IMR-90 (cell line): ENCODE measurements around the gene SLC23A2. TPM values are rescaled to one million over a fixed set of nuclear protein-coding genes. Genes with fewer than 3 reads are reported as not detected.

Source experiments
- ATAC-seq: fragments of 200-7000 bp; cut with Tn5 transposase; 2 replicates; pipeline ENCODE4 v1.9.1; 2020; ENCODE audit warnings: low read depth, mild to moderate bottlenecking, moderate library complexity
- BruUV-seq: library from RNA; stranded (reverse); fragments of 400-500 nt; replicated peaks from 2 replicates; lab custom pipeline; 2021; lab: Mats Ljungman, UMichigan
- CTCF ChIA-PET: fragments of 300-600 bp; formaldehyde crosslinking; extraction: SDS; loops from one replicate; lab custom pipeline; 2021; ENCODE audit warnings: antibody characterized with exemption; lab: Yijun Ruan, JAX
- POLR2A ChIA-PET: fragments of 300-600 bp; sonication (Branson Sonifier 250); formaldehyde crosslinking; loops from one replicate; lab custom pipeline; 2022; ENCODE audit warnings: antibody characterized with exemption; ENCODE audit not compliant: unreplicated experiment; lab: Charles Lee
- DNase-seq: peaks from one replicate; pipeline ENCODE4 v3.0.0; 2013
- H2AFZ ChIP-seq: replicated peaks from 2 replicates; pipeline ENCODE3; 2013; ENCODE audit warnings: low read length, mild to moderate bottlenecking; ENCODE audit not compliant: poor library complexity
- H2AK5ac ChIP-seq: 2 replicates; pipeline ENCODE4 v1.6.1; 2013; ENCODE audit warnings: low read depth, low read length, inconsistent platforms
- H2AK9ac ChIP-seq: replicated peaks from 2 replicates; pipeline ENCODE3; 2013; ENCODE audit warnings: mild to moderate bottlenecking, low read depth, low read length, moderate library complexity; ENCODE audit not compliant: poor library complexity
- H2BK120ac ChIP-seq: 2 replicates; pipeline ENCODE4 v1.6.1; 2013; ENCODE audit warnings: low read depth, low read length, inconsistent platforms
- H2BK15ac ChIP-seq: 3 replicates; pipeline ENCODE4 v1.6.1; 2013; ENCODE audit warnings: low read depth, low read length, inconsistent platforms
- H2BK20ac ChIP-seq: 2 replicates; pipeline ENCODE4 v1.6.1; 2013; ENCODE audit warnings: low read depth, mild to moderate bottlenecking, inconsistent platforms, low read length, moderate library complexity
- H2BK5ac ChIP-seq: 2 replicates; pipeline ENCODE4 v1.6.1; 2013; ENCODE audit warnings: mild to moderate bottlenecking, low read depth, low read length, inconsistent platforms; ENCODE audit not compliant: poor library complexity, severe bottlenecking
- H3K14ac ChIP-seq: replicated peaks from 2 replicates; pipeline ENCODE4 v1.6.1; 2013; ENCODE audit warnings: low read depth, low read length, inconsistent platforms
- H3K18ac ChIP-seq: 2 replicates; pipeline ENCODE4 v1.6.1; 2013; ENCODE audit warnings: low read depth, low read length, control low read depth
- H3K23ac ChIP-seq: 2 replicates; pipeline ENCODE4 v1.6.1; 2013; ENCODE audit warnings: low read depth, low read length, inconsistent platforms
- H3K27ac ChIP-seq: 2 replicates; pipeline ENCODE4 v1.5.1; 2013; ENCODE audit warnings: mild to moderate bottlenecking, control low read depth, low read length; ENCODE audit not compliant: insufficient read depth
- H3K27me3 ChIP-seq: 2 replicates; pipeline ENCODE4 v1.6.1; 2013; ENCODE audit warnings: low read length; ENCODE audit not compliant: control insufficient read depth, insufficient read depth
- H3K36me3 ChIP-seq: 2 replicates; pipeline ENCODE4 v1.6.1; 2013; ENCODE audit warnings: low read length, mixed read lengths; ENCODE audit not compliant: control insufficient read depth, insufficient read depth
- H3K4ac ChIP-seq: 2 replicates; pipeline ENCODE4 v1.6.1; 2013; ENCODE audit warnings: low read depth, low read length, inconsistent platforms
- H3K4me1 ChIP-seq: 2 replicates; pipeline ENCODE4 v1.6.1; 2013; ENCODE audit warnings: low read length, mixed read lengths; ENCODE audit not compliant: control insufficient read depth, insufficient read depth
- H3K4me2 ChIP-seq: 2 replicates; pipeline ENCODE4 v1.6.1; 2013; ENCODE audit warnings: low read depth, mild to moderate bottlenecking, control low read depth, low read length, moderate library complexity
- H3K4me3 ChIP-seq: 2 replicates; pipeline ENCODE4 v1.5.1; 2013; ENCODE audit warnings: low read depth, mild to moderate bottlenecking, control low read depth, low read length, moderate library complexity; ENCODE audit not compliant: insufficient read depth
- H3K56ac ChIP-seq: 2 replicates; pipeline ENCODE4 v1.6.1; 2013; ENCODE audit warnings: low read length, inconsistent platforms; ENCODE audit not compliant: insufficient read depth; ENCODE audit errors: extremely low read depth
- H3K79me1 ChIP-seq, 2 experiments: 2 replicates each; pipeline ENCODE4 v1.6.1; 2013; ENCODE audit warnings: low read length in 2 of 2, inconsistent platforms in 1 of 2, low read depth in 1 of 2
- H3K9ac ChIP-seq: 2 replicates; pipeline ENCODE4 v1.6.1; 2013; ENCODE audit warnings: low read depth, low read length, control low read depth
- H3K9me1 ChIP-seq: 2 replicates; pipeline ENCODE4 v1.6.1; 2013; ENCODE audit warnings: low read length, inconsistent platforms; ENCODE audit not compliant: insufficient read depth
- H3K9me3 ChIP-seq: 2 replicates; pipeline ENCODE4 v1.6.1; 2013; ENCODE audit warnings: low read length; ENCODE audit not compliant: control insufficient read depth, insufficient read depth
- H4K20me1 ChIP-seq: 2 replicates; pipeline ENCODE4 v1.6.1; 2013; ENCODE audit warnings: low read length, inconsistent platforms; ENCODE audit not compliant: insufficient read depth
- H4K5ac ChIP-seq: 2 replicates; pipeline ENCODE4 v1.6.1; 2013; ENCODE audit warnings: mild to moderate bottlenecking, low read depth, low read length, control low read depth
- H4K8ac ChIP-seq, 2 experiments: 2 replicates each; pipeline ENCODE4 v1.6.1; 2013; ENCODE audit warnings: low read depth in 2 of 2, low read length in 2 of 2, control low read depth in 1 of 2, inconsistent platforms in 1 of 2
- H4K91ac ChIP-seq: 2 replicates; pipeline ENCODE4 v1.6.1; 2013; ENCODE audit warnings: low read depth, low read length, inconsistent platforms; ENCODE audit not compliant: insufficient read depth
- CEBPB ChIP-seq: IDR thresholded peaks from 2 replicates; pipeline ENCODE4 v1.6.1; 2012; ENCODE audit warnings: low read depth, low read length, improper control_type of control experiment
- CHD1 ChIP-seq: IDR thresholded peaks from 2 replicates; pipeline ENCODE4 v1.6.1; 2012; ENCODE audit warnings: low read depth, low read length, improper control_type of control experiment
- CTCF ChIP-seq: conservative IDR thresholded peaks from 2 replicates; pipeline ENCODE4 v1.5.1; 2012; ENCODE audit warnings: mild to moderate bottlenecking, low read depth, low read length, improper control_type of control experiment
- ELK1 ChIP-seq: fragments of 150-350 bp; IDR thresholded peaks from 2 replicates; pipeline ENCODE4 v1.6.1; 2016; ENCODE audit warnings: low read depth, mild to moderate bottlenecking, low read length, moderate library complexity, borderline replicate concordance
- FOS ChIP-seq: fragments of 150-350 bp; IDR thresholded peaks from 2 replicates; pipeline ENCODE4 v1.6.1; 2016; ENCODE audit warnings: low read depth, low read length
- MAFK ChIP-seq: IDR thresholded peaks from 2 replicates; pipeline ENCODE4 v1.6.1; 2012; ENCODE audit warnings: low read depth, low read length, improper control_type of control experiment
- NFE2L2 ChIP-seq: fragments of 150-350 bp; IDR thresholded peaks from 2 replicates; pipeline ENCODE4 v1.6.1; 2016; ENCODE audit warnings: low read depth, mild to moderate bottlenecking, low read length
- POLR2A ChIP-seq: IDR thresholded peaks from 2 replicates; pipeline ENCODE4 v1.6.1; 2012; ENCODE audit warnings: mild to moderate bottlenecking, low read depth, low read length
- RCOR1 ChIP-seq: IDR thresholded peaks from 2 replicates; pipeline ENCODE4 v1.6.1; 2012; ENCODE audit warnings: mild to moderate bottlenecking, low read length, improper control_type of control experiment; ENCODE audit not compliant: insufficient replicate concordance
- RFX5 ChIP-seq: IDR thresholded peaks from 2 replicates; pipeline ENCODE4 v1.8.0; 2012; ENCODE audit warnings: low read depth, mild to moderate bottlenecking, low read length, moderate library complexity
- SMC3 ChIP-seq: fragments of 150-350 bp; IDR thresholded peaks from 2 replicates; pipeline ENCODE4 v1.6.1; 2016; ENCODE audit warnings: low read depth, mild to moderate bottlenecking, antibody characterized with exemption, low read length, moderate library complexity
- WGBS, 2 experiments: methylation state at CpG; one replicate each; pipeline versions ENCODE4 v1.1.5 to v1.1.7; 2013; ENCODE audit warnings: missing lambda C conversion rate in 2 of 2; ENCODE audit not compliant: insufficient read length in 1 of 2; ENCODE audit errors: extremely low coverage in 2 of 2; 5-methylcytosine and 5-hydroxymethylcytosine counted together
- dilution Hi-C: fragments of 300-500 bp; cut with HindIII; formaldehyde crosslinking; loops from one replicate; pipeline ENCODE4 v1.14.3; 2018; ENCODE audit warnings: low sequenced_read_pairs; ENCODE audit not compliant: unreplicated experiment
- in situ Hi-C: fragments of 300-500 bp; cut with MboI; formaldehyde crosslinking; loops from 3 replicates; pipeline ENCODE4 v1.14.3; 2019; ENCODE audit warnings: low sequenced_read_pairs, inconsistent platforms, mixed read lengths
- intact Hi-C: fragments of 100-400 bp; cut with micrococcal nuclease; formaldehyde crosslinking; loops from 2 replicates; pipeline ENCODE4 v1.10.0; 2022
- polyA plus RNA-seq, 3 experiments: library from polyadenylated mRNA; depleted of rRNA; stranded (reverse); fragments of >200 nt; gene quantifications; 2 replicates each; pipeline ENCODE4 v1.2.3, GENCODE V29; 2012; ENCODE audit warnings: low replicate concordance in 1 of 3
- total RNA-seq: library from RNA; depleted of rRNA; stranded (reverse); fragments of >200 nt; gene quantifications from 2 replicates; pipeline ENCODE4 v1.2.3, GENCODE V29; 2012

The SLC23A2 gene
- total and polyA plus RNA-seq, 2 of the 4 experiments (the other 2 are of a cell fraction), result 10.2 to 14.4 TPM

GRCh38 chr20:4876731-4877130 lies 124.6 kb downstream of the SLC23A2 start:
- Histone ChIP-seq H3K56ac (no peak overlapping the region), H3K9me1 (0 out of 2 replicates have a peak, but pooled peaks cover 9% of the 10 kb centered on the region), H3K4me1 (peaks cover 1% of the 10 kb centered on the region; the same call in 1 of the 2 replicates), H3K4me3 (no peak overlapping the region), H3K4me2 (no peak overlapping the region), H2AK5ac (no peak overlapping the region), H3K14ac (no peak overlapping the region), H4K20me1 (no peaks in the 10 kb centered on the region), H4K8ac (no peak overlapping the region), H3K36me3 (peaks cover 29% of the 10 kb centered on the region), H2BK120ac (no peak overlapping the region), H2AK9ac (no peak overlapping the region), H3K4ac (no peak overlapping the region), H3K9me3 (no peaks in the 10 kb centered on the region), H3K9ac (no peak overlapping the region), H2BK5ac (no peak overlapping the region), H2BK20ac (no peak overlapping the region), H2BK15ac (no peak overlapping the region), H3K27me3 (no peaks in the 10 kb centered on the region), H2AFZ (no peak overlapping the region), H3K79me1 (no peaks in the 10 kb centered on the region; a peak in 1 of 4 replicates), H3K18ac (no peak overlapping the region), H3K23ac (no peak overlapping the region), H4K5ac (no peak overlapping the region), H4K91ac (no peak overlapping the region), H3K27ac (no peak overlapping the region)
- DNase-seq, result no peak
- no TSS peak for BruUV-seq
- CTCF ChIA-PET, result no interaction called here
- intact Hi-C loops, result no loop called here
- POLR2A ChIA-PET, result no interaction called here
- TF ChIP-seq FOS (no peak), POLR2A (no peak), ELK1 (no peak), NFE2L2 (no peak), MAFK (no peak), CEBPB (no peak), SMC3 (no peak), RFX5 (no peak), RCOR1 (no peak), CHD1 (no peak), CTCF (no peak)
- no peak for ATAC-seq
- in situ Hi-C loops, result no loop called here
- dilution Hi-C loops, result no loop called here
- WGBS, 2 experiments, result 88% methylated on average over 1 of the region's 5 CpGs; no CpG with 5 or more reads in 1 of the 2 experiments
